Measurements from ENCODE around the gene PRPF40B. TPM values are rescaled to one million over a fixed set of nuclear protein-coding genes. Genes with fewer than 3 reads are reported as not detected.

The PRPF40B gene
- total RNA-seq, 2 experiments from 2014 or later = 9.3 to 11.4 TPM

DNA sequence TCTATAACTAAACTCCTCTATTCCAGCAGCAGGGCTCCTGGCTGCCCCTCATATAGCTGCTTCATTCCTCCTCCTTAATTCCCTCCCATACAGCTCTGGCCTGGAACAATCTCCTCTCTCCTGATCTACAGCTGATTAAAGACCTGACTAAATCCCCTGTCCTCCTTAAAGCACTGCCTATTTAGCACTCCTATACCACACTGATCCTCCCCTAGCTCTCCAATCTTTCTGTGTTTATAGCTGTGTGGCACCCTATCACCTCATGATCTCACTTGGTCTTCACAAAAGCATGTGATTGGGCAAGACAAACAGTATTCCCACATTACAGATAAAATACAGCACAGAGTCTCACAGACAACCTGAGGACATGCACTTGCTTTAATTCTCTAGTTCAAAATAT is 66.4 kb downstream of the PRPF40B start:
- ChIA-PET CTCF (no interaction called here), POLR2A (no interaction called here)

GRCh38 chr12:49692851-49693250 is 69.5 kb downstream of the PRPF40B start:
- ChIA-PET CTCF (interaction anchor here (0.7 to 1.0 kb wide), 2 partner anchors 18 to 70 kb away, joined by 3 to 4 read pairs; no protein-coding TSS in a partner anchor), POLR2A (interaction anchor here (0.7 to 1.0 kb wide), 2 partner anchors 14 to 691 kb away, joined by 3 read pairs; no protein-coding TSS in a partner anchor)

DNA sequence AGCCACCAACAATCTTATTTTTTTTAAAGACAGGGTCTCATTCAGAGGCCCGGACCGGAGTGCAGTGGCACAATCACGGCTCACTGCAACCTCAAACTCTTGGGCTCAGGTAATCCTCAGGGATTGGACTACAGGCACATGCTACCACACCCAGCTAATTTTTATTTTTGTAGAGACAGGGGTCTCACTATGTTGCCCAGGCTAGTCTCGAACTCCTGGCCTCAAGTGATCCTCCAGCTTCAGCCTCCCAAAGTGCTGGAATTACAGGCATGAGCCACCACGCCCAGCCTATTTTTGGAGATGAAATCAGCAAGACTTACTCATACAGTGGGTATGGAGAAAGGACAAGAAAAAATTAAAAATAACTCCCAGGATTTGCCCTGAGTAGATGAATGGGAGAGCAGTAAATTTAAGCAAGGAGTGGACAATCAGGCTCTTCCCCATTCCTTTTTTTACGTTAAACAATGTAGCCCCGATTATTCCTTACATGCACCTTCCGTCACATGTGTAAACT is 70.6 kb downstream of the PRPF40B start:
- ChIA-PET POLR2A (interaction anchor here (1.0 kb wide), 1 partner anchor 13 kb away, joined by 3 read pairs; no protein-coding TSS in a partner anchor), CTCF (interaction anchor here (0.6 kb wide), 1 partner anchor 8 kb away, joined by 3 read pairs; no protein-coding TSS in a partner anchor)

Other genes starting within 250 kb of the PRPF40B start
- 1 to 10 TPM; 5.6 to 5.8 TPM for gene KCNH3, start 84.5 kb upstream of the PRPF40B start, total RNA-seq
- 10 to 100 TPM; 80.6 to 83.5 TPM for gene MCRS1, start 55.4 kb upstream of the PRPF40B start, total RNA-seq
- under 1 TPM in 1 of 2 experiments, not detected in 1; 0.17 TPM for gene FAM186B, start 17.9 kb upstream of the PRPF40B start, total RNA-seq
- 10 to 100 TPM; 32.8 to 34.2 TPM for gene FMNL3, start 83.8 kb downstream of the PRPF40B start, total RNA-seq
- 100 to 1,000 TPM; 461 to 468 TPM for gene TMBIM6, start 118.0 kb downstream of the PRPF40B start, total RNA-seq
- 1 to 10 TPM; 5.3 to 5.4 TPM for gene NCKAP5L, start 204.9 kb downstream of the PRPF40B start, total RNA-seq
- 1 to 10 TPM; 5.7 to 6.0 TPM for gene BCDIN3D, start 219.5 kb downstream of the PRPF40B start, total RNA-seq